HG03039 (cell line): ENCODE data around the gene ZNF184.
"Not testable (repeated sequence)": the region's sequence is repeated elsewhere in the genome, so short reads cannot be mapped to it uniquely, and the experiment has no call there.

ENCODE experiments used
- ATAC-seq: cut with Tn5 transposase; IDR thresholded peaks from one replicate; pipeline ENCODE4 v1.9.1; 2021; ENCODE audit warnings: mild to moderate bottlenecking, moderate library complexity; ENCODE audit not compliant: unreplicated experiment

ZNF184 gene

GRCh38 chr6:27426045-27426620, 46.8 kb downstream of the ZNF184 start:
- no peak for ATAC-seq

- not testable (repeated sequence) for ATAC-seq
Observed at GRCh38 chr6:27424851-27425250, 48.1 kb downstream of the ZNF184 start.

- ATAC-seq, result no peak
Observed at GRCh38 chr6:27422651-27423332, 50.1 kb downstream of the ZNF184 start.

GRCh38 chr6:27419363-27419762, 53.5 kb downstream of the ZNF184 start:
- no peak for ATAC-seq

GRCh38 chr6:27415898-27416297, 57.0 kb downstream of the ZNF184 start:
- ATAC-seq, result no peak

- ATAC-seq, result no peak
Observed at GRCh38 chr6:27414996-27415395, 57.9 kb downstream of the ZNF184 start.

GRCh38 chr6:27414300-27414699, 58.6 kb downstream of the ZNF184 start:
- ATAC-seq, result no peak

- no peak for ATAC-seq
Observed at GRCh38 chr6:27407153-27407814, 65.6 kb downstream of the ZNF184 start.

GRCh38 chr6:27406085-27406484, 66.8 kb downstream of the ZNF184 start:
- no peak for ATAC-seq

GRCh38 chr6:27400877-27401642, 71.8 kb downstream of the ZNF184 start:
- ATAC-seq, result no peak
